ENCODE results near the gene GPR158.
"Not testable (repeated sequence)": the region's sequence is repeated elsewhere in the genome, so short reads cannot be mapped to it uniquely, and the experiment has no call there.

Gene GPR158

GRCh38 chr10:25174461-25175230, at the start of gene GPR158:
Gene GPR158 (plus strand): TSS chr10:25175001. CDS start chr10:25175421, 420 bp downstream.
- in situ Hi-C loops (cut with MboI; ENCODE audit: low sequenced_read_pairs): no loop called here

GRCh38 chr10:25125201-25125611, 49.6 kb upstream of the GPR158 start:
- in situ Hi-C loops (cut with MboI; ENCODE audit: low sequenced_read_pairs): no loop called here

- in situ Hi-C loops (cut with MboI; ENCODE audit: low sequenced_read_pairs): no loop called here
Measured at GRCh38 chr10:25129592-25129991, 45.2 kb upstream of the GPR158 start.

GRCh38 chr10:25130906-25131305, 43.9 kb upstream of the GPR158 start:
- in situ Hi-C loops (cut with MboI; ENCODE audit: low sequenced_read_pairs): no loop called here

- in situ Hi-C loops (cut with MboI; ENCODE audit: low sequenced_read_pairs): no loop called here
Measured at GRCh38 chr10:25142116-25142864, 32.5 kb upstream of the GPR158 start.

GRCh38 chr10:25157650-25158049, 17.2 kb upstream of the GPR158 start:
- in situ Hi-C loops (cut with MboI; ENCODE audit: low sequenced_read_pairs): no loop called here

- in situ Hi-C loops (cut with MboI; ENCODE audit: low sequenced_read_pairs): no loop called here
Measured at GRCh38 chr10:25159591-25159990, 15.2 kb upstream of the GPR158 start.

GRCh38 chr10:25162391-25162790, 12.4 kb upstream of the GPR158 start:
- in situ Hi-C loops (cut with MboI; ENCODE audit: low sequenced_read_pairs): no loop called here

GRCh38 chr10:25163464-25163863, 11.3 kb upstream of the GPR158 start:
- in situ Hi-C loops (cut with MboI; ENCODE audit: low sequenced_read_pairs): not testable (repeated sequence)

- in situ Hi-C loops (cut with MboI; ENCODE audit: low sequenced_read_pairs): no loop called here
Measured at GRCh38 chr10:25169740-25170139, 5.1 kb upstream of the GPR158 start.

- in situ Hi-C loops (cut with MboI; ENCODE audit: low sequenced_read_pairs): no loop called here
Measured at GRCh38 chr10:25170627-25171026, 4.2 kb upstream of the GPR158 start.

GRCh38 chr10:25175527-25176420, 973 bp downstream of the GPR158 start:
- in situ Hi-C loops (cut with MboI; ENCODE audit: low sequenced_read_pairs): no loop called here

GRCh38 chr10:25176421-25176968, 1.7 kb downstream of the GPR158 start:
- in situ Hi-C loops (cut with MboI; ENCODE audit: low sequenced_read_pairs): no loop called here

GRCh38 chr10:25177093-25177753, 2.4 kb downstream of the GPR158 start:
- in situ Hi-C loops (cut with MboI; ENCODE audit: low sequenced_read_pairs): no loop called here

- in situ Hi-C loops (cut with MboI; ENCODE audit: low sequenced_read_pairs): no loop called here
Measured at GRCh38 chr10:25177754-25178135, 2.9 kb downstream of the GPR158 start.

GRCh38 chr10:25178411-25178810, 3.6 kb downstream of the GPR158 start:
- in situ Hi-C loops (cut with MboI; ENCODE audit: low sequenced_read_pairs): no loop called here

- in situ Hi-C loops (cut with MboI; ENCODE audit: low sequenced_read_pairs): no loop called here
Measured at GRCh38 chr10:25180801-25181200, 6.0 kb downstream of the GPR158 start.

GRCh38 chr10:25182636-25183035, 7.8 kb downstream of the GPR158 start:
- in situ Hi-C loops (cut with MboI; ENCODE audit: low sequenced_read_pairs): no loop called here

- in situ Hi-C loops (cut with MboI; ENCODE audit: low sequenced_read_pairs): no loop called here
Measured at GRCh38 chr10:25191162-25191895, 16.5 kb downstream of the GPR158 start.

- in situ Hi-C loops (cut with MboI; ENCODE audit: low sequenced_read_pairs): no loop called here
Measured at GRCh38 chr10:25198151-25198550, 23.4 kb downstream of the GPR158 start.

Measured in HL-60/S4 treated with retinoic acid at 250 ng/mL for 4 days and 3 days (cell line).